Stimulated activated CD8-positive, alpha-beta memory T cell treated with anti-CD3 and anti-CD28 coated beads, Interleukin-15, amount 100 ng/mL, for 1 hour (primary cell): ENCODE data around the gene SNAPIN.

ENCODE experiments used
- DNase-seq: peaks from one replicate; pipeline ENCODE4 v3.0.0-alpha.2; 2020; ENCODE audit warnings: low read depth

Gene SNAPIN

DNA sequence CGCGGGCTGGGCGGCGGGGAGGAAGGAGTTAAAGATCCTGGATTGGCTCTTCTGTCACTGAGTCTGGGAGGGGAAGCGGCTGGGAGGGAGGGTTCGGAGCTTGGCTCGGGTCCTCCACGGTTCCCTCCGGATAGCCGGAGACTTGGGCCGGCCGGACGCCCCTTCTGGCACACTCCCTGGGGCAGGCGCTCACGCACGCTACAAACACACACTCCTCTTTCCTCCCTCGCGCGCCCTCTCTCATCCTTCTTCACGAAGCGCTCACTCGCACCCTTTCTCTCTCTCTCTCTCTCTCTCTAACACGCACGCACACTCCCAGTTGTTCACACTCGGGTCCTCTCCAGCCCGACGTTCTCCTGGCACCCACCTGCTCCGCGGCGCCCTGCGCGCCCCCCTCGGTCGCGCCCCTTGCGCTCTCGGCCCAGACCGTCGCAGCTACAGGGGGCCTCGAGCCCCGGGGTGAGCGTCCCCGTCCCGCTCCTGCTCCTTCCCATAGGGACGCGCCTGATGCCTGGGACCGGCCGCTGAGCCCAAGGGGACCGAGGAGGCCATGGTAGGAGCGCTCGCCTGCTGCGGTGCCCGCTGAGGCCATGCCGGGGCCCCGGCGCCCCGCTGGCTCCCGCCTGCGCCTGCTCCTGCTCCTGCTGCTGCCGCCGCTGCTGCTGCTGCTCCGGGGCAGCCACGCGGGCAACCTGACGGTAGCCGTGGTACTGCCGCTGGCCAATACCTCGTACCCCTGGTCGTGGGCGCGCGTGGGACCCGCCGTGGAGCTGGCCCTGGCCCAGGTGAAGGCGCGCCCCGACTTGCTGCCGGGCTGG is 20.2 kb downstream of the SNAPIN start, which contains the start of gene NPR1:
Gene NPR1 (plus strand): TSS at position 170 of the 818 bp plus-strand sequence. CDS start 421 bp downstream, at position 591.
- no peak for DNase-seq

DNA sequence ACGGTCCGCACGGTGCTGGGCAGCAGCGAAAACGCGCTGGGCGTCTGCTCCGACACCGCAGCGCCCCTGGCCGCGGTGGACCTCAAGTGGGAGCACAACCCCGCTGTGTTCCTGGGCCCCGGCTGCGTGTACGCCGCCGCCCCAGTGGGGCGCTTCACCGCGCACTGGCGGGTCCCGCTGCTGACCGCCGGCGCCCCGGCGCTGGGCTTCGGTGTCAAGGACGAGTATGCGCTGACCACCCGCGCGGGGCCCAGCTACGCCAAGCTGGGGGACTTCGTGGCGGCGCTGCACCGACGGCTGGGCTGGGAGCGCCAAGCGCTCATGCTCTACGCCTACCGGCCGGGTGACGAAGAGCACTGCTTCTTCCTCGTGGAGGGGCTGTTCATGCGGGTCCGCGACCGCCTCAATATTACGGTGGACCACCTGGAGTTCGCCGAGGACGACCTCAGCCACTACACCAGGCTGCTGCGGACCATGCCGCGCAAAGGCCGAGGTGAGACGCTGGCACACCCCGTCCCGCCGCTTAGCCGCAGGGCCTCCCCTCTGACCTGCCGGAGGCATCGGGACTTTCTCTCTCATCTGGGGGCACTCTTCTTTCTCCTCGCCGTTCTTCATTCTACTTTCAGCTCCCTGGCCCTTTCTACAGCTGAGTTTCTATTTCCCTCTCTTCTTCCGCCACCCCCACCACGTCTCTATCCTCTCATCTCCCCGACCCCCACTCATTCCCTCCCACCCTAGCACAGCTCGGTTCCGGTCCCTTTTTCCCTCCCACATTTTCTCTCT is 21.0 kb downstream of the SNAPIN start:
- no peak for DNase-seq

DNA sequence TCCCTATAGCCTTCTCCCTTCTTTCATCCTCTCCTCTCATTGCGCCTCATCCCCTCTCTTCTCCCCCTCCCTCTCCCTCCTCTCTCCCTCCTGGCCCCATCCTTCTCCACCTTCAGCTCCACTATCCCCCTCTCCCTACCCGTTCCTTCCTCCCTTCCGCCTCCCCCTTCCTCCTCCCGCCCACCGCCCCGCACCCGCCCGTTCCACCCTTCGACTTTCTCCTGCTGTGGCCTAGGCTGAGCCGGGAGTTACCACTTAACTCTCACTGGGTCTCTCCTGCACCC is 21.6 kb downstream of the SNAPIN start:
- no peak for DNase-seq

DNA sequence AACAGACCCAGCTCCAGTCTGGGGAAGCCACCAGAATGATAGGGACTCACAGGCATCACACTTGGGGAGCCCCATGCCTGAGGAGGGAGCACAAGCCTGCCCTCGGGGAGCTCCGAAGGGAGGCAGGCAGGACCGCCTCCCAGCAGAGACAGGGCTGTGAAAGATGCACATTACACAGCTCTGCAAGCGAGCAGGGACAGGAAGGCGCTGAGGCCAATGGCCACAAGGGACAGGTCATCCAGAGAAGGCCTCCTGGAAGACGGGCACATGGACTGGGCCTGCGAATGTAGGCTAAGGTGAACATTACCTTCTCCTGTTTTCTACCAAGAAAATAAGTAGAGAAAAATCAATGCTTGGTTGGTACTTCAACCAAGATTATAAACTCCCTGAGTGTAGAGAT is 24.2 kb downstream of the SNAPIN start:
- no peak for DNase-seq

DNA sequence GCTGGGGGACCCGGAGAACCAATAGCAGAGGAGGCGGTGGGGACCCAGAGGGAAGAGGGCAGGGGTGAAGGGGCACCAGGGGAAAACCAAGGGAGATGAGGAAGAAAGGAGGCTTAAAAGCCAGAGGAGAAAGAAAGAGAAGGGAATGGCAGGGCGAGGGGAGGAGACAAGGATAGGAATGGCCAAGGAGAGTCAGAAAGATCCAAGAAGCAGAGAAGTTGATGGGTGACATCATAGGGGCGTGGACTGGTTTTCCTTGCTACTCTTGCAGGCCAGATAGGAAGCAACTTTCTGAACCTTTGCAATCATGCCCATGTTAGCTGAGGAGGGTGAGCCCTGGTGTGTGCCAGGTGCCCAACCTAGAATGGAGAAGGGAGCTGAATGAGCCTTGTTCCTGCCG is 25.4 kb downstream of the SNAPIN start:
- DNase-seq, result no peak

DNA sequence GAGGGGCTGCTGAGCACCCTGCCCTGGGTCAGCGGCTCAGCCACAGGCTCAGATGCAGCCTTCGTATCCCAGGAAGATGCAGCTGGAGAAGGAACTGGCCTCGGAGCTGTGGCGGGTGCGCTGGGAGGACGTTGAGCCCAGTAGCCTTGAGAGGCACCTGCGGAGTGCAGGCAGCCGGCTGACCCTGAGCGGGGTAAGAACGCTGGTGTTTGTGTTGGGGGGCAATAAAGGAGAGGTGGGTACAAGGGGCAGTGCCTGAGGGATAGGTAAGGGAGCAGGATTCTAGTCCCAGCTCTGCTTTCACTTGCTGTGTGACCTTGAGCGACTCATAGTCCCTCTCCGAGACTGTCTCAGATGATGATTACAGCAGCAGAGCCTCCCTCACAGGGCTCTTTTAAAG is 26.4 kb downstream of the SNAPIN start:
- no peak for DNase-seq

DNA sequence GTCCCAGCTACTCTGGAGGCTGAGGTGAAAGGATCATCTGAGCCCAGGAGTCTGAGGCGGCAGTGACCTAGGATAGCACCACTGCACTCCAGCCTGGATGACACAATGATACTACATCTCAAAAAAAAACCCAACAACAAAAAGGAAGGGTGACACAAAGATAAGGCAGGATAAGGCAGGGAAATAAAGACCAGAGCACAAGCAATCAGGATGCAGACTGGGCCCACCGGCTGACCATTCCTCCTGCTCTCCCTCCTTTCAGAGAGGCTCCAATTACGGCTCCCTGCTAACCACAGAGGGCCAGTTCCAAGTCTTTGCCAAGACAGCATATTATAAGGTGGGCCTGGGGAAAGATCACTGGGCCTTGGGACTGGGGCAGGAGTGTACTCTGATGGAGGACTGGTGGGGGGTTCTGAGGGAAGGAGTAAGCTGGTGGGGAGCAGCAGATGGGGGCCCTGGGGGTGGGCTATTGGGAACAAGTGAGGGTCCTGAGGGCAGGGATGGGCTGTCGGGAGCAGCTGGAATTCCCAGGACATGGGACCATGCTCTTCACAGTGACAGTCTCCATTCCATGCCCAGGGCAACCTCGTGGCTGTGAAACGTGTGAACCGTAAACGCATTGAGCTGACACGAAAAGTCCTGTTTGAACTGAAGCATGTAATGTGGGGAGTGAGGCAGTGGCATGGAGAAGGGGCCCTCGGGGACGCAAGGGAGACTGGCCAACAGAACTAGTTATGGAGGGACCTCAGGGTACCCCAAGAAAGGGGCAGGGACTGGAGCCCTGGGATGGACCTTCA is 27.2 kb downstream of the SNAPIN start:
- no peak for DNase-seq

DNA sequence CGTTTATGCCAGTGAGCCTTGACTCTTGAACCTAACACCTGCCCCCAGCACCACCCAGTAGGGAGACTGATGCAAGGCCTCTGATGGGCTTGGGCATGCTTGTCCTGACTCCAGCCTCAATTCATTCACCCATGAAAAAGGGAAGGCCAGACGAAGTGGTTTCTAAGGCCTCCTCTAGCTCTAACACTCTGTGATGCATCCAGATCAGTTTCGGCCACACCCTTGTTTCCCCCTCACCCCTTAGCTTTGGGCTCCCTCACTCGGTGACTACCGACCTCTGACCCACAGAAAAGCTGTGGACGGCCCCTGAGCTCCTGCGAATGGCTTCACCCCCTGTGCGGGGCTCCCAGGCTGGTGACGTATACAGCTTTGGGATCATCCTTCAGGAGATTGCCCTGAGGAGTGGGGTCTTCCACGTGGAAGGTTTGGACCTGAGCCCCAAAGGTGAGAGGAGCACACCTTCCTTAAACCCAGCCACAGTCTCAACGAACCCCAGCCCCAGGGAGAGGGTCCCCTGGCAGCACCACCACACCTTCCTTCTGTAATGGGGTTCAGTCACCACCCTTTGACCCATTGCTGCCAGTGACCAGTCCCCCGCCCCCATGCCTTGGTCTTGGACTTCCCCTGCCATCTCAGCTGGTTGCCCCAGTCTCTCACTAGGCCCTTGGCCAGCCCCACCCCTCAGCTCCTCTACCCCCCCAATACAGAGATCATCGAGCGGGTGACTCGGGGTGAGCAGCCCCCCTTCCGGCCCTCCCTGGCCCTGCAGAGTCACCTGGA is 29.0 kb downstream of the SNAPIN start:
- no peak for DNase-seq

DNA sequence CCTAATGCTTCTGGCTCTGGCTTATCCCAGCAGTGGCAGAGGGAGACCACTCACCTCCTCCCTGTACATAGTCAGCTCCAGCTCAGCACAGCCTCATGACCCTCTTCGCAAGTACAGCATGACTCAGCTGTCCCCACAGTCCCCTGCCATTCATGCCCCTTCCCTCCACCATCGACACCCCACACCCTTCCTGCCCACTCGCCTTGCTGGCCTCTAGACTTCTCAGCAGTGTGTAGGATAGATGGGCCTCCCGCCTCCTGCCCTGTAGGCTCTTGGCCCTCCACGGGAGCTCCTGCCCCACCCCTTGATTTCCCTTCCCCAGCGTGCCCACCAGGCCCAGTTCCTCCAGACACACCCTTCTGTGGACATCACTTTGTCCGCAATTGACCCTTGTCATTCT is 29.8 kb downstream of the SNAPIN start:
- DNase-seq, result no peak

DNA sequence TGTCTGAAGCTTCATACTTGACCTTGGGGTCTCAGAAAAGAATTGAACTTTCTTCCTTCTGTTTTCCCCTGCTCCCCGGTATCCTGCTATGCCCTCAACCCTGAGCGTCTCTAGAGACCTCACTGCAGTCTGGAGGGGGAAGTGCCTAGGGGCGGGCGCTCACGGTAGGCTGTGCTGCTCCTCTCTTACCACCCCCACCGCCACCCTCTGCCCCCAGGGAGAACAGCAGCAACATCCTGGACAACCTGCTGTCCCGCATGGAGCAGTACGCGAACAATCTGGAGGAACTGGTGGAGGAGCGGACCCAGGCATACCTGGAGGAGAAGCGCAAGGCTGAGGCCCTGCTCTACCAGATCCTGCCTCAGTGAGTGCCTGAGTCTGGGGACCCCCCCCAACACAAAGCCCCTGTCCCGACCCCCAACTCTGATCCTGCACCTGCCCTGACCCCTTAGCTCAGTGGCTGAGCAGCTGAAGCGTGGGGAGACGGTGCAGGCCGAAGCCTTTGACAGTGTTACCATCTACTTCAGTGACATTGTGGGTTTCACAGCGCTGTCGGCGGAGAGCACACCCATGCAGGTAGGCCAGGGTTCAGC is 30.3 kb downstream of the SNAPIN start:
- DNase-seq, result no peak

DNA sequence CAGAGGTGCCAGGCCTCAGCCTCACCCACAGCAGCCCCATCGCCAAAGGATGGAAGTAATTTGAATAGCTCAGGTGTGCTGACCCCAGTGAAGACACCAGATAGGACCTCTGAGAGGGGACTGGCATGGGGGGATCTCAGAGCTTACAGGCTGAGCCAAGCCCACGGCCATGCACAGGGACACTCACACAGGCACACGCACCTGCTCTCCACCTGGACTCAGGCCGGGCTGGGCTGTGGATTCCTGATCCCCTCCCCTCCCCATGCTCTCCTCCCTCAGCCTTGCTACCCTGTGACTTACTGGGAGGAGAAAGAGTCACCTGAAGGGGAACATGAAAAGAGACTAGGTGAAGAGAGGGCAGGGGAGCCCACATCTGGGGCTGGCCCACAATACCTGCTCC is 35.0 kb downstream of the SNAPIN start:
- DNase-seq, result no peak

DNA sequence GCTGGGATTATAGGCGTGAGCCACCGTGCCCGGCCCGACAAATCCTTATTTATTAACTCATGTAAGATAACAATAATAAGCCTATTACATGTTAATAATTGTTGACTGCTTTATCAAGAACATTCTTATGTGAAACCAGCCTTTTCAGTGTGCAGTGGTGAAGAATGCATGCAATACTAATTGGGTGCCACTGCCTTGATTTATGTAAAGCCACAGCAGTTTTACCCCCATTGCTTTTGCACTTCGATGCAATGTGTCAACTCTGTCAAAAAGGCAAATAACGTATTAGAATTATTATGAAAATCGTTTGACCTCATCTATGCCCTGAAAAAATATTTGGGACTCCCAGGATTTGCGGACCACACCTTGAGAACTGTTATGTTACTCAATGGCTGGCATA is 38.2 kb downstream of the SNAPIN start:
- DNase-seq, result no peak

DNA sequence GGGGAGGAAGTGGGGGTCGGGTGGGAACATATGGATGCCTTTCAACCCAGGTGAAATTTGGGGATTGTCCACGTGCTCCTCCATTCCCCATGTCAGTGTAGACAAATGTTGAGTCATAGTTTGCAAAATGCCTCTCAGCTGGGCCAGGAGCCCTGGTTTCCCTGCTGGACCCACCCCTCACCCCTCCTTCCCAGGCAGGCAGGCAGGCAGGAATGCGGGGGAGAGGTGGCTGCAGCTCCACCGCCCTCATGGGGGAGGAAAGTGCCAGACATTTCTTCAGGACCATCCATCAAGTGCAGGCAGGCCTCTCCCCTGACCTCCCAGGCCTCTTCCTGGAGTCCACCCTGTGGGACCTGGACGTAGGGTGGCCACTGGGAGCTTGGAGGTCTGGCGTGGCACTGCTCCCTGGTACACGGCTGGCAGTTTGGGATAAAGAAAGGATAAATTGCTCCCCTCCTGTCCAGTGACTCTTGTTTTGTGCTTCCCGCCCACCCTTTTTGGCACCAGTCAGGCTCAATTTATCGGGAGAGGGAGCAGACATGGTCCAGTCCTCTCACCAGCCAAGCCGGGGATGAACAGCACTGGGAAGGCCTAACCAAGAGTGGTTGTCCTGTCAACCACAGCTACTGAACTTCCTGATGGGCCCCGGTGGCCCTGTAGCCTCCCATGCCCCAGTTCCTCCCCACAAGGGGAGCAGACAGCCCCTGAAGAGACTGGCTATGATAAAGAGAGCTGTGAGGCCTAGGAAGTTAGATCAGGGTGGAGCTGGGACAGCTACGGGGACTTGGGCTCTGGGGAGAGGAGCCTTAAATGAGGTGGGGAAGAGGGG is 38.9 kb downstream of the SNAPIN start:
- DNase-seq, result no peak

DNA sequence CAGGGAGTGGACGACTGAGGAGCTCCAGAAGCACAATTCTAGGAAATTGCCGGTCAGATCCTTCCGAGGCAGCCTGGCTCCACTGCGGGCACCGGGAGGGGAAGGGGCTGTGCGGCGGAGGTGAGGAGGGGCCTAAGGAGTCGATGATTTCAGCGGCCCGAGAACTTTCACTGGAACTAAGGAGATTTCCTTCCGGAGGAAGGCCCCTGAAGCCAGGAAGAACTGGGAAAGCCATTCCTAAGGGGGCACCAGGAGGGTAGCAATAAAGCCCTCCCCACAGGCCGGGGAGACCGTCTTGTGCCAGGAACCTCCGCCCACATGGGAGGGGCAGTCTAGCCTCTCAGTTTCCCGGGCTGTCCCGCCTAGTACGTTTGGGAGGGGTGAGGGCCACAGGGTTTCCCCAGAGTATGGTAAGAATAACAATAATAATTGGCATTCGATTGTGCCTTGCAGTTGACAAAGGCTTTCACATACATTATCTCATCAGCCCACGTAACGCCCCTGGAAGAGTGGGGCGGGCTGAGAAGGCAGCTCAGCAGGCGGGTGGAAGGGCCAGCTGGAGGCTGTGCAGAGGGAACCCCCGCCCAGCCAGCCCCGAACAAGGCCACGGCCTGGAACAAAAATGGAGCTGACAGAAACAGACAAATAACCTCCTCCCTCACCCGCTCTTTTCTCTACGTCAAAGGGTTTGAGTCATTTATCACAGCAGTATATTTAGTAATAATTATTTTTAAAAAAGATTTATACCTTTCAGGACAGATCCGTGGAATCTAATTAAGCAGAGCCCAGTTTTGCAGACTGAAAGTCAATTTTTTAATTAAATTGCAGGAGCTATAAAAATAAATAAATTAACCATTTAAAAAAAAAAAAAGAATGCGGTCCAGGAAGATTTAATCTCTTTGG is 39.8 kb downstream of the SNAPIN start:
- no peak for DNase-seq

DNA sequence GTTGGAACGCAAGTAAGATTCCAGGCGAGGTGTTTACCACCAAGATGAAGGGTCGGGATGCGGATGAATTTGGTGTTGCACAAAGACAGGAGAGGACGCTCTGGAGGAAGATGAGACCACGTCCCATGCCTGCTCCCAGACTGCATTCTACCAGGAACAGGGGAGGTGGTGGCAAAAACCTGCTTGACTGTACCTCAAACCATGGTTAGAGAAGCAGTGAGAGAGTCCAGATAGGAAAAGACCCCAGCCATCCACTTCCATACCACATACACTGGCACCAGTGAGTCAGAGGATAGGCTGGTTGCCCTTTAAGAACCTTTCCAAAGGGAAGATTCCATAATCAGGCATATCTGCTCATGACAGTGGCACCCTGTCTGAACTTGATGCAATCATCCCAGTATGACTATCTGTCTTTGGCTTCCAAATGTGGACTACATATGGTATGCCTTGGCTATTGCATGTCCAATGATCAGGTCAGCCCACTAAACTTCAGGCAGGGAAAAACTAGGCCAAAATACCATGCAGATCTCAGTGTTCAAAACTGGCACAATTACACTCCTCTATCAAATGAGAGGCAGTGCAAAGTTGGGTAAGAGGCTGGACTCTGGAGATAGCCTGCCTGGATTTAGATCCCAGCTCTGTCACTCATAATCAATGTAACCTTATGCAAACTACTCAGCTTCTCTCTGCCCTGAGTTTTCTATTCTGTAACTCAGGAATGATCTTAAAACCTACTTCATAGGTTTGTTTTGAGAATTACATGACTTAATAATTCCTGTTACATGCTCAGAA is 40.6 kb downstream of the SNAPIN start:
- DNase-seq, result no peak

DNA sequence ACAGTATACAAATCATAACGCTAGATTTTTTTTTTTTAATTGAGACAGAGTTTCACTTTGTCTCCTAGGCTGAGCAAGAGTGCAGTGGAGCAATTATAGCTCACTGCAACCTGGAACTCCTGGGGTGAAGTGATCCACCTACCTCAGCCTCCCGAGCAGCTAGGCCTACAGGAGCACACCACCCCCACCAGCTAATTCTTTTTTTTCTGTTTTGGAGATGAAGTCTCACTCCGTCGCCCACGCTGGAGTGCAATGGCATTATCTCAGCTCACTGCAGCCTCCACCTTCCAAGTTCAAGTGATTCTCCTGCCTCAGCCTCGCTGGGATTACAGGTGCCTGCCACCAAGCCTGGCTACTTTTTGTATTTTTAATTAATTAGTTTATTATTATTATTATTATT is 41.3 kb downstream of the SNAPIN start:
- no peak for DNase-seq

DNA sequence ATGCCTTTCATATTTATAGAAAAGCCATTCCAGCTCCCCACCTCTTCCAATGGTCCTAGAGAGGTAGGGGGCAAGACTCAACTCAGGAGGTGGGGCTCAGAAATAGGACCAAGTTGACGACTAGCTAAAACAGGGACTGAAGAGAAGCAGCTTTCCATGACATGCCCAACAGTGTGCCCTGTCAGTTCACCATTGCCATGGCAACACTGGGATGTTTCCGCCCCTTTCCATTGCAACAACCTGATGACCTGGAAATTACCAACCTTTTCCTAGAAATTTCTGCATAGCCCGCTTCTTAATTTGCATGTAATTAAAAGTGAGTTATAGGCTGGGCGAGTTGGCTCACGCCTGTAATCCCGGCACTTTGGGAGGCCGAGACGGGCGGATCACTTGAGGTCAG is 47.0 kb downstream of the SNAPIN start:
- no peak for DNase-seq

DNA sequence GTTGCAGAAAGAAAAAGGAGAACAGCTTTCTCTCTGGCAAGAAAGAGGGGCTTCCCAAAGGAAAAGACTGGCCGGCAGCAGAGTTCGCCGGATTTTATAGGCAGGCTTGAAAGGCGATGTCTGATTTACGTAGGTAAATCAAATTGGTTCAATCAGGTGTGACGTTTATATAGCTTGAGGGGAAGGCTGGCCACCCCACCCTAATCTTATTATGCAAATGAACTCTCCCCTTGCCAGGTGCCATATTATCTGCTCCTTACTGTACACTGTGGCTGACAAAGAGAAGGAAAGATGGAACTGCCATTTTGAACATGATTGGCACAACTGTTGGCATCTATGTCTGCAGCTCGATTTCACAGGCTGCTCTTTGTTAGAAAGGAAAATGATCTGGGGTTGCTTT is 52.5 kb downstream of the SNAPIN start:
- no peak for DNase-seq
